ENCODE results near the gene HAAO. TPM values are rescaled to one million over a fixed set of nuclear protein-coding genes. Genes with fewer than 3 reads are reported as not detected.
"Not testable (repeated sequence)": the region's sequence is repeated elsewhere in the genome, so short reads cannot be mapped to it uniquely, and the experiment has no call there.

HAAO gene
- total RNA-seq, 1 experiment from 2014 or later, result 4.7 TPM

DNA sequence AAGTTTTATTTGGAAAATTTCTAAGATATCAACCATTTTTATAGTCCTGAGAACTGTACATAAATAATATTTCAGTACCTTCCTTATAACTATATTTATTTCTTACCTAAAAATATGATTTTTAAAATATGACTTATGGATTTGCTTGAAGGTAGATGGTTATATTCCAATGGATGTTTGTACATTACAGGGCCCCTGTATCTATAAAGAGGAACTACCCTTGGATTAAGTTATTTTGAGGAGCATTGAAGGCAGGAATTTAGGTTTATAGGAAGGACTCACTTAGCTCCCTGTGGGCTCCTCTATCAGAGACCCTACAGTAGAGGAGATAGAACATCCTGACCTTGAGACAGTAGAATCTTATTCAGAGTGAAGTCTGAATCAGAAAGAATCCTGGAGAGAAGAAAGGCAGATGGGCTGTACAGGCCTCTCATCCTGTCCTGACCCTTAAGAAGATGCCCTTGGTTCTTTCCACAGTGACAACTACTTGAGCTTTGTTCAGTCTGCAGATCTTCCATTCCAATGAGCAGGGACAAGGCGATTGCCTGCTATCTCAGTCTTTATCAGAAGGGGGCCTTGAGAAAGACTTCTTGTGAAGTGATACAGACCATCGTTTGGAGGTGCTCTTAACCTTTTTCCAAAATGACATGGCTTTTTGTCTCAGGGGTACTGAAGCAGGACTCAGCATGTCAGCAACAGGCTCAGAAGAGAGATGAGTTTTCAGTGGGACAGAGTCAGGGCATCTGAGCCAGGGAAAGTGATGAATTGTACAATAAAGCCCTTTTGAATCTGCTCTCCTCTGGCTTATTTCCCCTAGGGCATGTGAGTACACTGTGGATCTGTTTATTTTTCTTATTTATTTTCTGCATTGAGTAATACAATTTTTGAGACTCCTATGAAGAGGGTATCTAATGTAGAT, 49.4 kb downstream of the HAAO start:
- H3K36me3 ChIP-seq, result no peaks in the 10 kb centered on the region
- H3K27ac ChIP-seq, result no peak overlapping the region
- no peaks in the 10 kb centered on the region; the same call in 1 of the 2 replicates for H3K9me3 ChIP-seq (replicated peaks)
- no peak overlapping the region for H3K4me3 ChIP-seq
- no peak for DNase-seq
- no peaks in the 10 kb centered on the region for H3K27me3 ChIP-seq
- H3K4me1 ChIP-seq, result no peaks in the 10 kb centered on the region

DNA sequence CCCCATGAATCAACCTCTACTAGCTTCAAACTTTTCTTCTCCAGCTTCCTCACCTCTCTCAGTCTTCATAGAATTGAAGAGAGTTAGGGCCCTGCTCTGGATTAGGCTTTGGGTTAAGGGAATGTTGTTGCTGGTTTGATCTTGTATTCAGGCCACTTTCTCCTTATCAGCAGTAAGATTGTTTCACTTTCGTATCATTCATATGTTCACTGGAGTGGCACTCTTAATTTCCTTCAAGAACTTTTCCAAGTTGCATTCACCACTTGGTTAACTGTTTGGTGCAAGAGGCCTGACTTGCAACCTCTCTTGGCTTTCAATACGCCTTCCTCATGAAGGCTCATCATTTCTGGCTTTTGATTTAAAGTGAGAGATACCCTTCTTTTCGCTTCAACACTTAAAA, 51.2 kb downstream of the HAAO start:
- H3K4me1 ChIP-seq, result no peaks in the 10 kb centered on the region
- no peaks in the 10 kb centered on the region for H3K27me3 ChIP-seq
- H3K9me3 ChIP-seq (replicated peaks), result no peaks in the 10 kb centered on the region; the same call in 1 of the 2 replicates
- no peak overlapping the region for H3K4me3 ChIP-seq
- DNase-seq, result no peak
- H3K36me3 ChIP-seq, result no peaks in the 10 kb centered on the region
- no peak overlapping the region for H3K27ac ChIP-seq

DNA sequence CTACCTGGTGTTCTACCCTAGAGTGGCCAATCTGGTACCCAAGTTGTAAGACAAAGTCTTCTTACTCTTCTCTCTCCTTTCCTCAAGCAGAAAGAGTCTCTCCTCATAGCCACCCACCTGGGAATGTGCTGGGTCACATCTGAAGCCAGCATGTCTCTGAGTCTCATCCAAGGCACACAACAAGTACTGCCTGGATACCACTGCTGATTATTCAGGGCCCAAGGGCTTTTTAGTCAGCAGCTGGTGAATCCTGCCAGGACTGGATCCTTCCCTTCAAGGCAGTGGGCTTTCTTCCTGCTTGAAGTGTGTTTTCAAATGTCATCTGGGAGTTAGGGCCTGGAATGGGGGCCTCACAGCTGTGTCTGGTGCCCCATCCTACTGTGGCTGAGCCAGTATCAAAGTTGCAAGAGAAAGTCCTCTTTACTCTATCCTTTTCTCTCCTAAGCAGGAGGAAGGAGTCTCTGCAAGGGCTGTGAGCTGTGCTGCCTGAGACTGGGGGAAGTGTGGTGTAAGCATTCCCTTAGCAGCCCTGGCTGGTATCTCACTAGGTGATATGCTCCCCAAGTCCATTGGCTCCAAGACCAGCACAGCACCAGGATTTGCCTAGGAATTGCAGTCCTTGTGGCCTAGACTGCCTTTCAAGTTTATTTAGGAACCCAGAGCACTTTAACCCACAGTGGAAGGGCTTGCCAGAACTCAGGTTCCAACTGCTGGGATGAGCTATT, 55.6 kb downstream of the HAAO start:
- Histone ChIP-seq H3K4me1 (no peaks in the 10 kb centered on the region), H3K27ac (no peak overlapping the region), H3K36me3 (no peaks in the 10 kb centered on the region), H3K9me3 (replicated peaks) (no peaks in the 10 kb centered on the region; the same call in 1 of the 2 replicates), H3K4me3 (no peak overlapping the region), H3K27me3 (no peaks in the 10 kb centered on the region)
- DNase-seq, result no peak

DNA sequence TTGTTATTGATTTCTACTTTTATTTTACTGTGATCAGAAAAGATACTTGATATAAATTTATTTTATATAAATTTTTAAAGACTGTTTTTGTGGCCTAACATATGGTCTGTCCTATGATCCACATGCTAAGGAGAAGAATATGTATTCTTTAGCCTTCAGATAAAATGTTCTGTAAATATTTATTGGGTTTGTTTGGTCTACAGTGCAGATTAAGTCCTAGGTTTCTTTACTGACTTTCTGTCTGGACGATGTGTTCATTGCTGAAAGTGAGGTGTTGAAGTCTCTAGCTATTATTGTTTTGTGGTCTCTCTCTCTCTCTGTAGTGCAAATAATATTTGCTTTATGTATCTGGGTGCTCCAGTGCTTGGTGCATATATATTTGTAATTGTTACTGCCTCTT, 58.5 kb downstream of the HAAO start:
- no peak overlapping the region for H3K27ac ChIP-seq
- H3K27me3 ChIP-seq, result no peaks in the 10 kb centered on the region
- no peak for DNase-seq
- H3K4me1 ChIP-seq, result no peaks in the 10 kb centered on the region
- H3K36me3 ChIP-seq, result no peaks in the 10 kb centered on the region
- no peak overlapping the region for H3K4me3 ChIP-seq
- peaks cover 3% of the 10 kb centered on the region; the same call in 1 of the 2 replicates for H3K9me3 ChIP-seq (replicated peaks)

DNA sequence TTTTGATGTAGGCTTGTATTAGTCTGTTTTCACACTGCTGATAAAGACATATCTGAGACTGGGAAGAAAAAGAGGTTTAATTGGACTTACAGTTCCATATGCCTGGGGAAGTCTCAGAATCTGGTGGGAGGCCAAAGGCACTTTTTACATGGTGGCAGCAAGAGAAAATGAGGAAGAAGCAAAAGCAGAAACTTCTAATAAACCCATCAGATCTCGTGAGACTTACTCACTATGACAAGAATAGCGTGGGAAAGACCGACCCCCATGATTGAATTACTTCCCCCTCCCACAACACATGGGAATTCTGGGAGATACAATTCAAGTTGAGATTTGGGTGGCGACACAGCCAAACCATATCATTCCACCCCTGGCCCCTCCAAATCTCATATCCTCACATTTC, 61.1 kb downstream of the HAAO start:
- not testable (repeated sequence) for H3K4me3 ChIP-seq; H3K4me1 ChIP-seq; H3K36me3 ChIP-seq; H3K27me3 ChIP-seq; H3K9me3 ChIP-seq (replicated peaks); DNase-seq; H3K27ac ChIP-seq

DNA sequence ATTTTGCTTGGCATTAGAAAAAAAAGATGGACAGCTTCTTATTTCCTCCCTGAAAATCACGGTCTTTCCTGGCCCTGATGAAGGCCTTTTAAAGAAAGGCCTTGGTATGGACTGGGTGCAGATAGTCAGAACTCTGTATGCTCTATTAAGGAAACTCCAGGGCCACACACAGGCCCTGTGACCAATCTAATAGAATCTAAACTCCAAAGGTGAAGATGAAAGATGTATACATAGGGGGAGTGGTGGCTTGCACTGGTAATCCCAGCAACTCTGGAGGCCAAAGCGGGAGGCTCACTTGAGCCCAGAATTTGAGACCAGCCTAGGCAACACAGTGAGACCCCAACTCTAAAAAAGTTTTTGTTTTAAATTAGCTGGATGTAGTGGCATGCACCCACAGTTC, 65.7 kb downstream of the HAAO start:
- Histone ChIP-seq H3K4me3 (no peak overlapping the region), H3K27ac (no peak overlapping the region), H3K9me3 (replicated peaks) (0 out of 2 replicates have a peak, but pooled peaks cover 3% of the 10 kb centered on the region), H3K36me3 (no peaks in the 10 kb centered on the region), H3K4me1 (no peaks in the 10 kb centered on the region), H3K27me3 (no peaks in the 10 kb centered on the region)
- no peak for DNase-seq

DNA sequence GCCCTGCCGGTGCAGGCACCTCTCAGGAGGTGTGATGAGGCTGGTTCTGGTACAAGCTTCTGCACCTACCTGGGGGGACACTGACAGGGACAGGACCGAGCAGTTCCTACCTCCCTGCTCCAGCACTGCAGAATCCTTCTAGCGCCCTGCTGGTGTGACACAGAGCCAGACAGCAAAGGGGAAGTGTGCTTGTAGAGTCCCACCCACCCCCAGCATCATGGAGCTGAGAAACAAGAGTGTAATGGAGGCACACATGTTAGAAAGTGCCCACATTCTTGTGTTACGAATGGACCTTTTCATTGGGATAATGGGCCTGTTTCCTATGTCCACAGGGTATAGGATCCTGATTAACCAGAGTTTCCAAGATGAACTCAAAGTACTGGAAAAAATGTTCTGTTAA, 66.7 kb downstream of the HAAO start:
- no peaks in the 10 kb centered on the region for H3K4me1 ChIP-seq
- H3K9me3 ChIP-seq (replicated peaks), result 0 out of 2 replicates have a peak, but pooled peaks cover 3% of the 10 kb centered on the region
- DNase-seq, result no peak
- H3K27ac ChIP-seq, result no peak overlapping the region
- H3K27me3 ChIP-seq, result no peaks in the 10 kb centered on the region
- no peaks in the 10 kb centered on the region for H3K36me3 ChIP-seq
- no peak overlapping the region for H3K4me3 ChIP-seq

DNA sequence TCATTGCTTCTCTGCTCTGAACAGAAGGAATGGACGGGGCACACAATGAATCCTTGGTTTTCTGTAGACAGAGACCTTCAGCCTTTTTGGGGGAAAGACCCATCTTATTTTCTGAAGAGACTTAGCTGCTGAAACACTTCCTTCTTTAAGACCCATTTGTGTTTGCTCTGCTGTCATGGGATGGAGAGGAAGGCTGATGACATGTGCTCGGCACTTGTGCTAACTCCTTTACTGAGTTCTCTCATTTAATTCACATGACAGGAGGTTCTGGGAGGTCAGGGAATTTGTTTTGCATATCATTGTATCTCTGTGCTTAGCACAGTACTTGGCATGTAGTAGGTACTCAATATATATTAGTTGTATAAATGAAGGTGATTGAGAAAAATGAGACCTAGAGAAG, 67.5 kb downstream of the HAAO start:
- H3K36me3 ChIP-seq, result no peaks in the 10 kb centered on the region
- H3K27ac ChIP-seq, result no peak overlapping the region
- H3K27me3 ChIP-seq, result no peaks in the 10 kb centered on the region
- H3K4me1 ChIP-seq, result no peaks in the 10 kb centered on the region
- no peaks in the 10 kb centered on the region for H3K9me3 ChIP-seq (replicated peaks)
- no peak for DNase-seq
- no peak overlapping the region for H3K4me3 ChIP-seq

DNA sequence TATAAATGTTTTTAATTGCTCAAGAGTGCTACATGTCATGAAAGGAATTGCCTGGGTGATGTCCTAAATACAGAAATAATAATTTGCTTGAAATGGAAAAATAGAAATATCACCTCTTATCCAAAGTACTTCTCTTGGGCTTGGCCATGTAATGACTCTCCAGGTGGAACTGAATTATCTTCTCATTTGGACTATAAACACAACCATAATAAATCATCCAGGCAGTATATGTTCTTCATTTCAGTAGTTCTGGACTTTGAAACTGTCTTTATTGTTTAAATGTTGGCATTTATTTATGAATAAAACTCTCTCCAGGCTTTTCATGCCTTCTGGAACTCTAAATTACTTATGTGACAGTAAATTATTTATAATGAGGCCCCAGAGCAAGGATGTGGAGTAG, 68.9 kb downstream of the HAAO start:
- no peak overlapping the region for H3K4me3 ChIP-seq
- H3K36me3 ChIP-seq, result no peaks in the 10 kb centered on the region
- H3K27ac ChIP-seq, result no peak overlapping the region
- no peaks in the 10 kb centered on the region for H3K27me3 ChIP-seq
- H3K4me1 ChIP-seq, result no peaks in the 10 kb centered on the region
- DNase-seq, result no peak
- no peaks in the 10 kb centered on the region for H3K9me3 ChIP-seq (replicated peaks)

DNA sequence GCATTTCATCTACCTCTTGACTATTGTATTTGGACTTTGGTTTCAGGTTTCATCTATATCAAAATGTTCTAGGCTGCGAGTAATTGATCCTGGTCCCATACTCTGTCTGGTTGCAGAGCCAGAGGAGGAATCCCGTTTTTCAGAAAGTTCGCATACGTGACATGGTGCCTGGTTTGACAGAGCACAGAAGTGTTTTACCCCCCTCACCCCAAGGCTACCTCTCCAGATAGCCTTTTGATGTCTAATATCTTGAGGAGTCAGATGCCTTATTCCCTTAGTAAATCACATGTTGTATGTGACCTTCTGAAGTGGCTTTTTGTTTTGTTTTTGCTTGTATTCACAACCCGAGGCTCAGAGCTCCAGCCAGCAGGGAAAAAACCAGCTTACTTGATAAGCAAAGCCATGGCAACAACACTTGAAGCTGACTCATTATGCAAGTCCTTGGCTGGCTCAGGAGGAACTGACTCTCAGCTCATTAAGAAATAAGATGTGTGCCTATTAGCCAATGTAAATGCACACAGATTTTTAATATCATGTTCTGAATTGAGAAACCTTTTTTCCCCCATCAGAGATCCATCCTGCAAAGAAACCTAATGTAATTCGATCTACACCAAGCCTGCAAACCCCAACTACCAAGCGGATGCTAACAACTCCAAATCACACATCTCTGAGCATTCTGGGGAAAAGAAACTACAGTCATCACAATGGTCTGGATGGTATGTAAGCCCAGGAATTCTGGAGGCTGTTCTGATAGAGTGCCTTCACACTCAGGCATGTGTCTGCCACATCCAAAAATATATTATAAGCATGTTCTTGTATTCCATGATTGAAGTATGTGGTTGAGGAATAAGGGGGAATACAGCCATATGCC, 69.8 kb downstream of the HAAO start:
- no peaks in the 10 kb centered on the region for H3K4me1 ChIP-seq
- H3K36me3 ChIP-seq, result no peaks in the 10 kb centered on the region
- H3K4me3 ChIP-seq, result no peak overlapping the region
- no peaks in the 10 kb centered on the region for H3K9me3 ChIP-seq (replicated peaks)
- DNase-seq, result no peak
- no peak overlapping the region for H3K27ac ChIP-seq
- no peaks in the 10 kb centered on the region for H3K27me3 ChIP-seq

DNA sequence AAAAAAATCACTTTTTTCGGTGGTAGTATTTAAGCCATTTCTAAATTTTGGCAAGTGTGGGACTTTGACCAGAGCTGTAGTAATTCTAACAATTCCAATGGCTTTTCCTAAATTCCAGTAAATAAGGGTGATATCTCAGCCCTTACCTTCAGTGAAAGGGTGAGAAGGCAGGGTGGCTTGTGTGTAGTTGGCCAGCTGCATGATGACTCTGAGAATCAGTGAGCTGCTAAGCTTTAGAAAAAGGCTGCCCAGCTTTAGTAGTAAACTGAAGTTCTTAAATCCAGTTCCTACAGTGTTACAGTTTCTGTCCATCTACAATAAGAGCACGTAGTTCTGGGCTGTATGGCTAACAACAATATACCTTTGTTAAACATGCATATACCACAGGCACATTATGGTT, 70.5 kb downstream of the HAAO start:
- Histone ChIP-seq H3K27me3 (no peaks in the 10 kb centered on the region), H3K4me1 (no peaks in the 10 kb centered on the region), H3K4me3 (no peak overlapping the region), H3K27ac (no peak overlapping the region), H3K9me3 (replicated peaks) (no peaks in the 10 kb centered on the region), H3K36me3 (no peaks in the 10 kb centered on the region)
- DNase-seq, result no peak

Other genes with a start within 250 kb of the HAAO start
- gene MTA3, start 224.0 kb downstream of the HAAO start, total RNA-seq (2014; rRNA removed; shearing (Covaris generic)), result 57.5 and 61.8 TPM in 2 replicates
- gene OXER1, start 28.4 kb downstream of the HAAO start, total RNA-seq (2014; rRNA removed; shearing (Covaris generic)), result 1.8 and 2.0 TPM in 2 replicates